ENCODE measurements around the gene SPX.

The SPX gene

GRCh38 chr12:21552635-21553328 lies 26.7 kb downstream of the SPX start:
- Mint-ChIP-seq H3K36me3 (ENCODE audit: low read depth) (no peaks in the 10 kb centered on the region), H3K27ac (no peak overlapping the region)

DNA sequence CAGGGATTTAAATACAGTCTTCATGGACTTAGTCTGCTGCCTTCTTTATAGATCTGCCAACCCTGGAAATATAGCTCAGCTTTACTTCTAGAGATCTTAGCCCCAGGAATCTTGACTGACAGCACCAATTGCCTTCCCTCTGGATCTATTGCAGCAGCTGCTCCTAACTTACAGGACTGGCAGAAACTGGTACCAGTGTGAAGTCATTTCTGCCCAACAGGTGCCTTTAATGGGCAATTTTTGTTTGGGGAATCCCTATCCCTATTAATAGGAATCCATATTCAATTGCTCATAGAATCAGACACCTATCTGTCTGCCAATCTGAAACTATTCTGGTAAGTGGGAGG lies 27.2 kb downstream of the SPX start:
- no peak overlapping the region for H3K4me3 Mint-ChIP-seq
- H3K27ac Mint-ChIP-seq, result no peak overlapping the region
- H3K36me3 Mint-ChIP-seq (ENCODE audit: low read depth), result no peaks in the 10 kb centered on the region
- peaks cover 4% of the 10 kb centered on the region for H3K4me1 Mint-ChIP-seq (ENCODE audit: low read depth)
- H3K27me3 Mint-ChIP-seq, result no peaks in the 10 kb centered on the region
- no peaks in the 10 kb centered on the region for H3K9me3 Mint-ChIP-seq

More at GRCh38 chr12:21552635-21553328, 26.7 kb downstream of the SPX start:
- no peaks in the 10 kb centered on the region for H3K27me3 Mint-ChIP-seq
- H3K9me3 Mint-ChIP-seq, result no peaks in the 10 kb centered on the region
- H3K4me3 Mint-ChIP-seq, result no peak overlapping the region
- peaks cover 4% of the 10 kb centered on the region for H3K4me1 Mint-ChIP-seq (ENCODE audit: low read depth)

- Mint-ChIP-seq H3K27me3 (no peaks in the 10 kb centered on the region), H3K4me3 (no peak overlapping the region), H3K27ac (no peak overlapping the region), H3K4me1 (ENCODE audit: low read depth) (peaks cover 20% of the 10 kb centered on the region), H3K9me3 (no peaks in the 10 kb centered on the region), H3K36me3 (ENCODE audit: low read depth) (no peaks in the 10 kb centered on the region)
Measured at GRCh38 chr12:21558100-21558679, 32.1 kb downstream of the SPX start.

DNA sequence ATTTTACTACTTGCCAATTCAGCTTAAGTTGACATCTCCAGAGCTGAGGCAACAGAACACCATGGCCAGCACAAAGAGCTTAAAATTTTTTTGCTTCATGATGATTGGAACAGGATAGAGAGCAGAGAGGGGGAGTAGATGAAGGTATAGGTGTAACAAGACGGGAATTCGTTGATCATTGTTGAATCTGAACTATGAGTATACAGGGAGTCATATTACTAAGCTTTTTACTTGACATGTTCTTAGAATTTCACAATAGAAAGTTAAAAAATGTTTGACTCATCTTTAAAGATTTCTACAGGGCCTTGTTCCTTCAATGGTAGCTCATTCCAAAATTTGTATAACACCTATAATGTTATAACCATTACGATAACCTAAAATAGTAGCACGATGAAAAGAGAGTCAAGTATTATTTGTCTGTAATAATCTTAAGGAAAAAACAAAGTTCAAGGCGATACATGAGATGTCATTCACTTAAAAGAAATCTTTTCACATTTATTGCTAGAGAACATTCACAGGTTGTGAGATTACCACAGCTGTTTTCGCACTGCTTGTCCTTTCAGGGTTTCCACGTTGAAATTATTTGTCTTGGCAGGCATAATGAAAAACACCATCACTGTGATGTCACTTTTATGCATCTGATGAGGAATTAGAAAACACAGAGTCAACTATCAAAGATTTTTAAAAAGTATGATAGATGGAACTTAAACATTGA lies 33.9 kb downstream of the SPX start:
- Mint-ChIP-seq H3K4me3 (no peak overlapping the region), H3K27me3 (no peaks in the 10 kb centered on the region), H3K27ac (peak overlapping the region; percentile 33), H3K36me3 (ENCODE audit: low read depth) (no peaks in the 10 kb centered on the region), H3K9me3 (no peaks in the 10 kb centered on the region), H3K4me1 (ENCODE audit: low read depth) (peaks cover 20% of the 10 kb centered on the region)

GRCh38 chr12:21561158-21561557 lies 35.1 kb downstream of the SPX start:
- H3K4me1 Mint-ChIP-seq (ENCODE audit: low read depth), result peaks cover 20% of the 10 kb centered on the region
- no peaks in the 10 kb centered on the region for H3K27me3 Mint-ChIP-seq
- H3K4me3 Mint-ChIP-seq, result no peak overlapping the region
- H3K27ac Mint-ChIP-seq, result no peak overlapping the region
- H3K9me3 Mint-ChIP-seq, result no peaks in the 10 kb centered on the region
- no peaks in the 10 kb centered on the region for H3K36me3 Mint-ChIP-seq (ENCODE audit: low read depth)

- Mint-ChIP-seq H3K36me3 (ENCODE audit: low read depth) (no peaks in the 10 kb centered on the region), H3K9me3 (no peaks in the 10 kb centered on the region)
Measured at GRCh38 chr12:21562859-21563258, 36.8 kb downstream of the SPX start.

GRCh38 chr12:21566223-21566906 lies 40.3 kb downstream of the SPX start:
- Mint-ChIP-seq H3K9me3 (no peaks in the 10 kb centered on the region), H3K27ac (no peak overlapping the region), H3K4me3 (no peak overlapping the region), H3K27me3 (no peaks in the 10 kb centered on the region), H3K4me1 (ENCODE audit: low read depth) (no peaks in the 10 kb centered on the region), H3K36me3 (ENCODE audit: low read depth) (no peaks in the 10 kb centered on the region)

More at GRCh38 chr12:21562859-21563258, 36.8 kb downstream of the SPX start:
- Mint-ChIP-seq H3K27me3 (no peaks in the 10 kb centered on the region), H3K4me1 (ENCODE audit: low read depth) (peaks cover 20% of the 10 kb centered on the region), H3K27ac (no peak overlapping the region), H3K4me3 (no peak overlapping the region)

DNA sequence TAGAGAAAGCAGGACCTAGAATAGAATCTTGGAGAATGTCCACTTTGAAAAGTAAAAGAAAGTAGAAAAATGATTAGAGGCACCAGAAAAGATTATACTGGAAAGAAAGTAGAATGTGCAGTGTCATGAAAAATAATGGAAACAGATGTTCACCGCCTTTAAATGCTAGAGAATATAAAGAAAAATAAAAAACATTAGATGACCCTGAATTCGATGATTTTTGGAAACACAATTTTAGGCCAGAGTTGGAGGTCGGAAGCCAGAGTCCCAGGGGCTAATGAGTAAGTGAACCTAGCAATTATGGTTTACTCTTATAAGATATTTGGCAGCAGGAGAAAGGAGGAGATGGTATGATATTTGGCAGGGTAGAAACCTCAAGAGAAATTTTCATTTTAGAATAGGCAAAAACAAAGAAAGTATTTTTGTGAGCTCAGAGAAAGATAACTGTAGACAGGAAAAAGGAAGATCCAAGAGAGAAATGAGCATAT lies 40.9 kb downstream of the SPX start:
- Mint-ChIP-seq H3K27ac (no peak overlapping the region), H3K4me1 (ENCODE audit: low read depth) (no peaks in the 10 kb centered on the region), H3K4me3 (no peak overlapping the region), H3K36me3 (ENCODE audit: low read depth) (no peaks in the 10 kb centered on the region), H3K9me3 (no peaks in the 10 kb centered on the region), H3K27me3 (no peaks in the 10 kb centered on the region)

- H3K4me1 Mint-ChIP-seq (ENCODE audit: low read depth), result no peaks in the 10 kb centered on the region
- no peak overlapping the region for H3K4me3 Mint-ChIP-seq
- H3K27ac Mint-ChIP-seq, result no peak overlapping the region
- no peaks in the 10 kb centered on the region for H3K27me3 Mint-ChIP-seq
- H3K36me3 Mint-ChIP-seq (ENCODE audit: low read depth), result no peaks in the 10 kb centered on the region
- H3K9me3 Mint-ChIP-seq, result no peaks in the 10 kb centered on the region
Measured at GRCh38 chr12:21568115-21568514, 42.0 kb downstream of the SPX start.

DNA sequence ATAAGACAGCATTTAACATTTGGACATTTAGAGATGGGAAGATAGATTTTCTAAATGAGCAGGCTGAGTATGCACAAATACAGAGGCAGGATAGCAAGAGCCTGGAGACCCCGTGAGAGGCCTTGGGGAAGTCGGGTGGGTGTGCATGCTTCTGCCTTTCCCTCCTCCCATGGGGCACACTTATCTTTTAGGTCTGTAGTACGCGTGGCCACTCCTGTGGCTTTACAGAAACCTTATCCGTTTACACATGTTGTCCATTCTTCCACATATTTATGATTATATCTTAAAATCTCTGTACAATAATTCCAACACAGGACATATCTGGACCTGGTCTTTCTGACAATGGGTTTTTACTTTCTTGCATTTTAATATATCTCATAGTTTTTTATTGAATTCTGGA lies 45.0 kb downstream of the SPX start:
- Mint-ChIP-seq H3K27ac (no peak overlapping the region), H3K9me3 (no peaks in the 10 kb centered on the region), H3K36me3 (ENCODE audit: low read depth) (no peaks in the 10 kb centered on the region), H3K4me3 (no peak overlapping the region), H3K4me1 (ENCODE audit: low read depth) (no peaks in the 10 kb centered on the region), H3K27me3 (no peaks in the 10 kb centered on the region)

DNA sequence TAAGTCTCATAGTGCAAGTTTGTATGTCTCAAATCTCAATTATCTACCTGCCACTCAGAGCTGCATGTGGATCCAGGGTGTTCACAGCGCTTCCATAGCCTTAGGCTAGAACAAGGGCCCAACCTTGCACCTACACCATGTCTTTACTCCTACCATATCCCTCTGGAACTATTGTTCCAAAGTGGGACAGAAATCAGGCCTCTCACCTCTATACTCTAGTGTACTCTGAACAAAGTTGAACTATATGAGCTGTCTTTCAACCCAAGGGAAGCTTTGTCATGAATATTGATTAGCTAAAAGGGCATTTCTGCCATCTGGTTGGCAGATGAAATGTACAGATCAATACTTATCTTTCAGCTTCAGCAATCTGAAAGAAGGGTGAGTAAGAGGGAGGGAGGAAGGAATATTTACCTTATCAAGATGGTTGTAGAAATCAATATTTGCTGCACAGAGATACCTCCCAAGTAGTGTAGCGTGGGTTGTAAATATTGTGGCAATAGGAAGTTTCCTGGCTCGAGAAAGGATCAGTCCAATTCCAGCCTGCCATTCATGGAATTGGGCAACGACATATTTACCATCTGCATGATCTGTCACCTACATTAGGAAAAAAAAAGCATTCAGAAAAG lies 47.8 kb downstream of the SPX start:
- no peak overlapping the region for H3K4me3 Mint-ChIP-seq
- no peaks in the 10 kb centered on the region for H3K4me1 Mint-ChIP-seq (ENCODE audit: low read depth)
- no peaks in the 10 kb centered on the region for H3K36me3 Mint-ChIP-seq (ENCODE audit: low read depth)
- H3K27me3 Mint-ChIP-seq, result peaks cover under 1% of the 10 kb centered on the region
- no peaks in the 10 kb centered on the region for H3K9me3 Mint-ChIP-seq
- no peak overlapping the region for H3K27ac Mint-ChIP-seq

- no peaks in the 10 kb centered on the region for H3K9me3 Mint-ChIP-seq
- no peaks in the 10 kb centered on the region for H3K36me3 Mint-ChIP-seq (ENCODE audit: low read depth)
- no peak overlapping the region for H3K27ac Mint-ChIP-seq
- H3K4me1 Mint-ChIP-seq (ENCODE audit: low read depth), result no peaks in the 10 kb centered on the region
- H3K4me3 Mint-ChIP-seq, result no peak overlapping the region
- peaks cover 9% of the 10 kb centered on the region for H3K27me3 Mint-ChIP-seq
Measured at GRCh38 chr12:21576431-21576830, 50.3 kb downstream of the SPX start.

- no peaks in the 10 kb centered on the region for H3K9me3 Mint-ChIP-seq
- no peaks in the 10 kb centered on the region for H3K4me1 Mint-ChIP-seq (ENCODE audit: low read depth)
- H3K36me3 Mint-ChIP-seq (ENCODE audit: low read depth), result no peaks in the 10 kb centered on the region
- H3K4me3 Mint-ChIP-seq, result no peak overlapping the region
- H3K27me3 Mint-ChIP-seq, result peaks cover 17% of the 10 kb centered on the region
- H3K27ac Mint-ChIP-seq, result no peak overlapping the region
Measured at GRCh38 chr12:21577516-21577915, 51.4 kb downstream of the SPX start.

DNA sequence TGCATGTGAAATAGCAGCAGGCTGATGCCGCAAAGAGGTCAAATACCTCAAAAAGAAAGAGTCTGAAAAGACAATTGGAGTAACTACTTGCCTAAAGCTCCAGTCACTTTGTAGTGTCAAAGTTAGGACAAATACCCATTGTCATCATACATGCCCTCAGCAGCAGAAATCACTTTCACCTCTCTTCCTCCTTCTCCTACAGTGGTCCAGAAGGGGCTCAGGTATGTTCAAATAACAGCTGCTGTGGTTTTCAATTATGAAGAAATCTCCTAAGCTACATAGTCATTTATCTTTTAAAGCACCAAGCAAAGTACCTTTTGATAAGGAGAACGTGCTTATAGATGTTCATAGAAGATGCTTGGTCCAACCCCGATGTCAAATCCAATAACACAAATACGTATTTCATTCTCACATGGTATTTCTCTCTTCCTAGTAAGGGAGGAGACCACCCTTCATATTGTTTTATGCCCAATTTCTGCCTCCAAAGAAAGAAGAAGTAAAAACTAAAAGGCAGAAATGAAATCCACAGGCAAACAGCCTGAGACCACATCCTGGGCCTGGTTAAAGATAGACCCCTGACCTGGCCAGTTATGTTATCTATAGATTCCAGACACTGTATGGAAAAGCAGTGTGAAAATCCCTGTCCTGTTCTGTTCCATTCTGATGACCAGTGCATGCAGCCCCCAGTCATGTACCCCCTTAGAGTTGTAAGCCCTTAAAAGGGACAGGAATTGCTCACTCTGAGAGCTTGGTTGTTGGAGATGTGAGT lies 54.8 kb downstream of the SPX start:
- peaks cover 4% of the 10 kb centered on the region for H3K9me3 Mint-ChIP-seq
- no peaks in the 10 kb centered on the region for H3K4me1 Mint-ChIP-seq (ENCODE audit: low read depth)
- no peak overlapping the region for H3K27ac Mint-ChIP-seq
- no peak overlapping the region for H3K4me3 Mint-ChIP-seq
- H3K27me3 Mint-ChIP-seq, result peaks cover 22% of the 10 kb centered on the region
- no peaks in the 10 kb centered on the region for H3K36me3 Mint-ChIP-seq (ENCODE audit: low read depth)

Measured in stimulated activated naive CD8-positive, alpha-beta T cell treated with anti-CD3 and anti-CD28 coated beads, Interleukin-15, Interleukin-2, amounts not matched to agents 100 ng/mL and 50 ng/mL, for 24 hours (primary cell).